IMR-90 (cell line): Measurements from ENCODE around the gene SLC35F1. TPM values are rescaled to one million over a fixed set of nuclear protein-coding genes. Genes with fewer than 3 reads are reported as not detected.

ENCODE experiments used
- ATAC-seq: fragments of 200-7000 bp; cut with Tn5 transposase; 2 replicates; pipeline ENCODE4 v1.9.1; 2020; ENCODE audit warnings: low read depth, mild to moderate bottlenecking, moderate library complexity
- BruUV-seq: library from RNA; stranded (reverse); fragments of 400-500 nt; replicated peaks from 2 replicates; lab custom pipeline; 2021; lab: Mats Ljungman, UMichigan
- CTCF ChIA-PET: fragments of 300-600 bp; formaldehyde crosslinking; extraction: SDS; loops from one replicate; lab custom pipeline; 2021; ENCODE audit warnings: antibody characterized with exemption; lab: Yijun Ruan, JAX
- POLR2A ChIA-PET: fragments of 300-600 bp; sonication (Branson Sonifier 250); formaldehyde crosslinking; loops from one replicate; lab custom pipeline; 2022; ENCODE audit warnings: antibody characterized with exemption; ENCODE audit not compliant: unreplicated experiment; lab: Charles Lee
- DNase-seq: peaks from one replicate; pipeline ENCODE4 v3.0.0; 2013
- H2AFZ ChIP-seq: replicated peaks from 2 replicates; pipeline ENCODE3; 2013; ENCODE audit warnings: low read length, mild to moderate bottlenecking; ENCODE audit not compliant: poor library complexity
- H2AK5ac ChIP-seq: 2 replicates; pipeline ENCODE4 v1.6.1; 2013; ENCODE audit warnings: low read depth, low read length, inconsistent platforms
- H2AK9ac ChIP-seq: replicated peaks from 2 replicates; pipeline ENCODE3; 2013; ENCODE audit warnings: mild to moderate bottlenecking, low read depth, low read length, moderate library complexity; ENCODE audit not compliant: poor library complexity
- H2BK120ac ChIP-seq: 2 replicates; pipeline ENCODE4 v1.6.1; 2013; ENCODE audit warnings: low read depth, low read length, inconsistent platforms
- H2BK15ac ChIP-seq: 3 replicates; pipeline ENCODE4 v1.6.1; 2013; ENCODE audit warnings: low read depth, low read length, inconsistent platforms
- H2BK20ac ChIP-seq: 2 replicates; pipeline ENCODE4 v1.6.1; 2013; ENCODE audit warnings: low read depth, mild to moderate bottlenecking, inconsistent platforms, low read length, moderate library complexity
- H2BK5ac ChIP-seq: 2 replicates; pipeline ENCODE4 v1.6.1; 2013; ENCODE audit warnings: mild to moderate bottlenecking, low read depth, low read length, inconsistent platforms; ENCODE audit not compliant: poor library complexity, severe bottlenecking
- H3K14ac ChIP-seq: replicated peaks from 2 replicates; pipeline ENCODE4 v1.6.1; 2013; ENCODE audit warnings: low read depth, low read length, inconsistent platforms
- H3K18ac ChIP-seq: 2 replicates; pipeline ENCODE4 v1.6.1; 2013; ENCODE audit warnings: low read depth, low read length, control low read depth
- H3K23ac ChIP-seq: 2 replicates; pipeline ENCODE4 v1.6.1; 2013; ENCODE audit warnings: low read depth, low read length, inconsistent platforms
- H3K27ac ChIP-seq: 2 replicates; pipeline ENCODE4 v1.5.1; 2013; ENCODE audit warnings: mild to moderate bottlenecking, control low read depth, low read length; ENCODE audit not compliant: insufficient read depth
- H3K27me3 ChIP-seq: 2 replicates; pipeline ENCODE4 v1.6.1; 2013; ENCODE audit warnings: low read length; ENCODE audit not compliant: control insufficient read depth, insufficient read depth
- H3K36me3 ChIP-seq: 2 replicates; pipeline ENCODE4 v1.6.1; 2013; ENCODE audit warnings: low read length, mixed read lengths; ENCODE audit not compliant: control insufficient read depth, insufficient read depth
- H3K4ac ChIP-seq: 2 replicates; pipeline ENCODE4 v1.6.1; 2013; ENCODE audit warnings: low read depth, low read length, inconsistent platforms
- H3K4me1 ChIP-seq: 2 replicates; pipeline ENCODE4 v1.6.1; 2013; ENCODE audit warnings: low read length, mixed read lengths; ENCODE audit not compliant: control insufficient read depth, insufficient read depth
- H3K4me2 ChIP-seq: 2 replicates; pipeline ENCODE4 v1.6.1; 2013; ENCODE audit warnings: low read depth, mild to moderate bottlenecking, control low read depth, low read length, moderate library complexity
- H3K4me3 ChIP-seq: 2 replicates; pipeline ENCODE4 v1.5.1; 2013; ENCODE audit warnings: low read depth, mild to moderate bottlenecking, control low read depth, low read length, moderate library complexity; ENCODE audit not compliant: insufficient read depth
- H3K56ac ChIP-seq: 2 replicates; pipeline ENCODE4 v1.6.1; 2013; ENCODE audit warnings: low read length, inconsistent platforms; ENCODE audit not compliant: insufficient read depth; ENCODE audit errors: extremely low read depth
- H3K79me1 ChIP-seq, 2 experiments: 2 replicates each; pipeline ENCODE4 v1.6.1; 2013; ENCODE audit warnings: low read length in 2 of 2, inconsistent platforms in 1 of 2, low read depth in 1 of 2
- H3K9ac ChIP-seq: 2 replicates; pipeline ENCODE4 v1.6.1; 2013; ENCODE audit warnings: low read depth, low read length, control low read depth
- H3K9me1 ChIP-seq: 2 replicates; pipeline ENCODE4 v1.6.1; 2013; ENCODE audit warnings: low read length, inconsistent platforms; ENCODE audit not compliant: insufficient read depth
- H3K9me3 ChIP-seq: 2 replicates; pipeline ENCODE4 v1.6.1; 2013; ENCODE audit warnings: low read length; ENCODE audit not compliant: control insufficient read depth, insufficient read depth
- H4K20me1 ChIP-seq: 2 replicates; pipeline ENCODE4 v1.6.1; 2013; ENCODE audit warnings: low read length, inconsistent platforms; ENCODE audit not compliant: insufficient read depth
- H4K5ac ChIP-seq: 2 replicates; pipeline ENCODE4 v1.6.1; 2013; ENCODE audit warnings: mild to moderate bottlenecking, low read depth, low read length, control low read depth
- H4K8ac ChIP-seq, 2 experiments: 2 replicates each; pipeline ENCODE4 v1.6.1; 2013; ENCODE audit warnings: low read depth in 2 of 2, low read length in 2 of 2, control low read depth in 1 of 2, inconsistent platforms in 1 of 2
- H4K91ac ChIP-seq: 2 replicates; pipeline ENCODE4 v1.6.1; 2013; ENCODE audit warnings: low read depth, low read length, inconsistent platforms; ENCODE audit not compliant: insufficient read depth
- CEBPB ChIP-seq: IDR thresholded peaks from 2 replicates; pipeline ENCODE4 v1.6.1; 2012; ENCODE audit warnings: low read depth, low read length, improper control_type of control experiment
- CTCF ChIP-seq: conservative IDR thresholded peaks from 2 replicates; pipeline ENCODE4 v1.5.1; 2012; ENCODE audit warnings: mild to moderate bottlenecking, low read depth, low read length, improper control_type of control experiment
- MXI1 ChIP-seq: IDR thresholded peaks from 2 replicates; pipeline ENCODE4 v1.6.1; 2012; ENCODE audit warnings: low read depth, mild to moderate bottlenecking, low read length, moderate library complexity, borderline replicate concordance
- POLR2A ChIP-seq: IDR thresholded peaks from 2 replicates; pipeline ENCODE4 v1.6.1; 2012; ENCODE audit warnings: mild to moderate bottlenecking, low read depth, low read length
- RCOR1 ChIP-seq: IDR thresholded peaks from 2 replicates; pipeline ENCODE4 v1.6.1; 2012; ENCODE audit warnings: mild to moderate bottlenecking, low read length, improper control_type of control experiment; ENCODE audit not compliant: insufficient replicate concordance
- USF2 ChIP-seq: fragments of 150-350 bp; IDR thresholded peaks from 2 replicates; pipeline ENCODE4 v1.6.1; 2017; ENCODE audit warnings: mild to moderate bottlenecking, antibody characterized with exemption, low read length, low read depth
- WGBS, 2 experiments: methylation state at CpG; one replicate each; pipeline versions ENCODE4 v1.1.5 to v1.1.7; 2013; ENCODE audit warnings: missing lambda C conversion rate in 2 of 2; ENCODE audit not compliant: insufficient read length in 1 of 2; ENCODE audit errors: extremely low coverage in 2 of 2; 5-methylcytosine and 5-hydroxymethylcytosine counted together
- dilution Hi-C: fragments of 300-500 bp; cut with HindIII; formaldehyde crosslinking; loops from one replicate; pipeline ENCODE4 v1.14.3; 2018; ENCODE audit warnings: low sequenced_read_pairs; ENCODE audit not compliant: unreplicated experiment
- in situ Hi-C: fragments of 300-500 bp; cut with MboI; formaldehyde crosslinking; loops from 3 replicates; pipeline ENCODE4 v1.14.3; 2019; ENCODE audit warnings: low sequenced_read_pairs, inconsistent platforms, mixed read lengths
- intact Hi-C: fragments of 100-400 bp; cut with micrococcal nuclease; formaldehyde crosslinking; loops from 2 replicates; pipeline ENCODE4 v1.10.0; 2022
- polyA plus RNA-seq, 3 experiments: library from polyadenylated mRNA; depleted of rRNA; stranded (reverse); fragments of >200 nt; gene quantifications; 2 replicates each; pipeline ENCODE4 v1.2.3, GENCODE V29; 2012; ENCODE audit warnings: low replicate concordance in 1 of 3
- total RNA-seq: library from RNA; depleted of rRNA; stranded (reverse); fragments of >200 nt; gene quantifications from 2 replicates; pipeline ENCODE4 v1.2.3, GENCODE V29; 2012

Gene SLC35F1
- total and polyA plus RNA-seq, 2 of the 4 experiments (the other 2 are of a cell fraction): not detected

GRCh38 chr6:118216751-118217150 is 309.7 kb downstream of the SLC35F1 start:
- dilution Hi-C loops: no loop called here

More at GRCh38 chr6:118216751-118217150, 309.7 kb downstream of the SLC35F1 start:
- POLR2A ChIA-PET: no interaction called here
- WGBS, 2 experiments: no CpG with 5 or more reads among the region's 2 CpGs
- H2BK15ac ChIP-seq: no peak overlapping the region
- no peaks in the 10 kb centered on the region for H3K4me1 ChIP-seq
- H3K4ac ChIP-seq: no peak overlapping the region
- no peak overlapping the region for H4K8ac ChIP-seq
- no peaks in the 10 kb centered on the region for H3K27me3 ChIP-seq
- BruUV-seq: no TSS peak
- no peak overlapping the region for H3K56ac ChIP-seq
- H3K9ac ChIP-seq: no peak overlapping the region
- TF ChIP-seq CTCF (no peak), POLR2A (no peak), CEBPB (no peak), MXI1 (no peak), RCOR1 (no peak), USF2 (no peak)
- no peak overlapping the region for H3K4me3 ChIP-seq
- intact Hi-C loops (no loop called here), in situ Hi-C loops (no loop called here)
- no peaks in the 10 kb centered on the region for H3K9me3 ChIP-seq
- H4K91ac ChIP-seq: no peak overlapping the region
- no peak overlapping the region for H3K14ac ChIP-seq
- H2AFZ ChIP-seq: no peak overlapping the region
- no peaks in the 10 kb centered on the region for H4K20me1 ChIP-seq
- CTCF ChIA-PET: no interaction called here
- no peak overlapping the region for H2AK5ac ChIP-seq
- H3K36me3 ChIP-seq: no peaks in the 10 kb centered on the region
- no peak overlapping the region for H3K27ac ChIP-seq
- H3K23ac ChIP-seq: no peak overlapping the region
- no peak overlapping the region for H2BK5ac ChIP-seq
- DNase-seq (no peak), ATAC-seq (no peak)
- no peak overlapping the region for H4K5ac ChIP-seq
- H2BK120ac ChIP-seq: no peak overlapping the region
- no peaks in the 10 kb centered on the region for H3K9me1 ChIP-seq
- H3K79me1 ChIP-seq: no peaks in the 10 kb centered on the region
- no peak overlapping the region for H3K4me2 ChIP-seq
- no peak overlapping the region for H3K18ac ChIP-seq
- no peak overlapping the region for H2AK9ac ChIP-seq
- H2BK20ac ChIP-seq: no peak overlapping the region
